ENCODE results near the gene DNASE2. TPM values are rescaled to one million over a fixed set of nuclear protein-coding genes. Genes with fewer than 3 reads are reported as not detected.

DNASE2 gene
- total RNA-seq, 1 experiment from 2014 or later, result 22.7 TPM

- intact Hi-C loops (cut with micrococcal nuclease; ENCODE audit: unreplicated experiment), result loop anchor here (2.0 kb wide), 1 partner anchor 79 kb away; no protein-coding TSS in a partner anchor
- Histone ChIP-seq H3K4me3 (ENCODE audit: low read depth, low read length, poor library complexity, severe bottlenecking) (peak overlapping the region; percentile 46), H3K27me3 (replicated peaks; ENCODE audit: insufficient read depth, low read depth, low read length, poor library complexity) (no peaks in the 10 kb centered on the region), H3K4me1 (ENCODE audit: insufficient read depth, low read length, poor library complexity, severe bottlenecking) (peaks cover 9% of the 10 kb centered on the region), H3K9me3 (ENCODE audit: low read depth, low read length, poor library complexity, severe bottlenecking) (peaks cover 12% of the 10 kb centered on the region), H3K27ac (ENCODE audit: low read depth, low read length, poor library complexity, severe bottlenecking) (no peak overlapping the region), H3K36me3 (ENCODE audit: insufficient read depth, low read length, poor library complexity, severe bottlenecking) (no peaks in the 10 kb centered on the region)
- TF ChIP-seq CTCF (conservative IDR thresholded peaks at IDR 0.05; ENCODE audit: low read depth, low read length) (no peak), EZH2 (IDR thresholded peaks at IDR 0.05; ENCODE audit: borderline replicate concordance, low read depth, low read length, poor library complexity, severe bottlenecking) (no peak)
- ChIA-PET CTCF (interaction anchor here (0.9 to 1.2 kb wide), 2 partner anchors 27 to 79 kb away, joined by 3 to 5 read pairs; no protein-coding TSS in a partner anchor), POLR2A (ENCODE audit: low non-redundant PET) (no interaction called here)
- BruUV-seq (replicated peaks), result no TSS peak
- DNase-seq (ENCODE audit: low spot score), result no peak
Observed at GRCh38 chr19:12885749-12886650, 4.8 kb upstream of the DNASE2 start.

- Histone ChIP-seq H3K4me3 (ENCODE audit: low read depth, low read length, poor library complexity, severe bottlenecking) (peak overlapping the region; percentile 46), H3K4me1 (ENCODE audit: insufficient read depth, low read length, poor library complexity, severe bottlenecking) (peaks cover 5% of the 10 kb centered on the region), H3K27me3 (replicated peaks; ENCODE audit: insufficient read depth, low read depth, low read length, poor library complexity) (no peaks in the 10 kb centered on the region), H3K27ac (ENCODE audit: low read depth, low read length, poor library complexity, severe bottlenecking) (no peak overlapping the region), H3K36me3 (ENCODE audit: insufficient read depth, low read length, poor library complexity, severe bottlenecking) (no peaks in the 10 kb centered on the region), H3K9me3 (ENCODE audit: low read depth, low read length, poor library complexity, severe bottlenecking) (peaks cover 12% of the 10 kb centered on the region)
- TF ChIP-seq EZH2 (IDR thresholded peaks at IDR 0.05; ENCODE audit: borderline replicate concordance, low read depth, low read length, poor library complexity, severe bottlenecking) (no peak), CTCF (conservative IDR thresholded peaks at IDR 0.05; ENCODE audit: low read depth, low read length) (peak; percentile 82)
- POLR2A ChIA-PET (ENCODE audit: low non-redundant PET), result no interaction called here
- peak; percentile 77 for DNase-seq (ENCODE audit: low spot score)
- BruUV-seq (replicated peaks), result no TSS peak
- CTCF ChIA-PET, result interaction anchor here (0.5 to 1.2 kb wide), 4 partner anchors 18 to 191 kb away, joined by 3 to 5 read pairs (median 4); no protein-coding TSS in a partner anchor
- intact Hi-C loops (cut with micrococcal nuclease; ENCODE audit: unreplicated experiment), result loop anchor here (2.0 kb wide), 1 partner anchor 80 kb away; no protein-coding TSS in a partner anchor
Observed at GRCh38 chr19:12884926-12885748, 3.9 kb upstream of the DNASE2 start.

GRCh38 chr19:12884627-12884925 is 3.3 kb upstream of the DNASE2 start:
- POLR2A ChIA-PET (ENCODE audit: low non-redundant PET), result no interaction called here

More at GRCh38 chr19:12884627-12884925, 3.3 kb upstream of the DNASE2 start:
- Histone ChIP-seq H3K27me3 (replicated peaks; ENCODE audit: insufficient read depth, low read depth, low read length, poor library complexity) (no peaks in the 10 kb centered on the region), H3K4me1 (ENCODE audit: insufficient read depth, low read length, poor library complexity, severe bottlenecking) (peaks cover 5% of the 10 kb centered on the region), H3K9me3 (ENCODE audit: low read depth, low read length, poor library complexity, severe bottlenecking) (peaks cover 12% of the 10 kb centered on the region), H3K4me3 (ENCODE audit: low read depth, low read length, poor library complexity, severe bottlenecking) (peak overlapping the region; percentile 46), H3K27ac (ENCODE audit: low read depth, low read length, poor library complexity, severe bottlenecking) (no peak overlapping the region), H3K36me3 (ENCODE audit: insufficient read depth, low read length, poor library complexity, severe bottlenecking) (no peaks in the 10 kb centered on the region)
- intact Hi-C loops (cut with micrococcal nuclease; ENCODE audit: unreplicated experiment), result loop anchor here (2.0 kb wide), 1 partner anchor 80 kb away; no protein-coding TSS in a partner anchor
- no peak for TF ChIP-seq CTCF (conservative IDR thresholded peaks at IDR 0.05; ENCODE audit: low read depth, low read length)
- TF ChIP-seq EZH2 (IDR thresholded peaks at IDR 0.05; ENCODE audit: borderline replicate concordance, low read depth, low read length, poor library complexity, severe bottlenecking), result no peak
- BruUV-seq (replicated peaks), result no TSS peak
- CTCF ChIA-PET, result interaction anchor here (0.9 to 1.2 kb wide), 2 partner anchors 29 to 81 kb away, joined by 3 to 5 read pairs; no protein-coding TSS in a partner anchor
- no peak for DNase-seq (ENCODE audit: low spot score)

Measured in A673 (cell line).